ENCODE results near the gene DRAM1. TPM values are rescaled to one million over a fixed set of nuclear protein-coding genes. Genes with fewer than 3 reads are reported as not detected.

The DRAM1 gene
- polyA plus RNA-seq, 4 donors, result 0.89 to 9.9 (median 5.6) TPM

DNA sequence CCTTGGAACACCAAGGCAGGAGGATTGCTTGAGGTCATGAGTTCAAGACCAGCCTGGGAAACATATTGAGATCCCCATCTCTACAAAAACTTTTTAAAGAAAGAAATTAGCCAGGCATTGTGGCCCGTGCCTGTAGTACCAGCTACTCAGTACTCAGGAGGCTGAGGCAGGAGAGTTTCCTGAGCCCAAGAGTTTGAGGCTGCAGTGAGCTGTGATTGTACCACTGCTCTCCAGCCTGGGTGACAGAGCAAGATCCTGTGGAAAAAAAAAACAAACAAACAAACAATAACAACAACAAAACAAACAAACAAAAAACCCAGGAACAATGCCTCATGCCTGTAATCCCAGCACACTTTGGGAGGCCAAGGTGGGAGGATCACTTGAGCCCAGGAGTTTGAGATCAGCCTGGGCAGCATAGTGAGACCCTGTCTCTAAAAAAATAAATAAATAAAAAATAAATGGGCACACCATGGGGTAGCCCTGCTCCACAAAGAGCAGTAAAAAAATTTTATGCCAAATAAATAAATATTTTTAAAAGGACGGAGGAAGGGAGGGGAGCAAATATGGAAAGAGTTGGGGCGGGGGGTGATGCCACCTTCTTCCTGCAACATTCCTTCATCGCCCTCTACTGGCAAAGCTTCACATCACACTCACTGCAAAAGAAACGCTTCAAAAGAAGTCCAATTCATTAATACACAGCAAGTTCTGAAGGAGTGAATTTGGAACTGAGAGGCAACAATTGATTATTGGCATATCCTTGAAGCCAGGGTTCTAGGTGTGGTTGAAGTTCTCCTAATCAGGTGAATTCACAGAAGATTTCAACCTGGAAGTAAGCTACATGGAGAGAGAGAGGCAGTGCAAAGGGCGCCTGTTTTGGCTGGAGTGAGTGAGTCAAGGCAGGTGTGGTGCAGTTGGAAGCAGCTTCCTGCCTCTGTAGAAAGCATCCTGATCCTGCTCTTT lies 37.8 kb upstream of the DRAM1 start:
- peak; percentile 74 for DNase-seq
- no peak for FAIRE-seq
- H3K4me3 ChIP-seq (ENCODE audit: low read depth in 1 of 3, low read length in 3 of 3), result no peak overlapping the region
- H3K27me3 ChIP-seq (ENCODE audit: control insufficient read depth in 3 of 3, insufficient read depth in 3 of 3, low read length in 3 of 3), result no peaks in the 10 kb centered on the region
- no peaks in the 10 kb centered on the region for H3K36me3 ChIP-seq (ENCODE audit: control insufficient read depth in 3 of 3, insufficient read depth in 2 of 3, low read depth in 1 of 3, low read length in 3 of 3)
- WGBS, 3 donors, result 17 to 25% (median 24%) methylated on average over 6 of the region's 6 CpGs
- no peak overlapping the region for H3K27ac ChIP-seq (ENCODE audit: low read depth in 1 of 3, low read length in 2 of 3)
- H3K9me3 ChIP-seq (ENCODE audit: control insufficient read depth in 2 of 2, insufficient read depth in 1 of 2, low read depth in 1 of 2, low read length in 1 of 2), result no peaks in the 10 kb centered on the region
- H3K4me1 ChIP-seq (ENCODE audit: control insufficient read depth in 3 of 3, insufficient read depth in 2 of 3, low read depth in 1 of 3, low read length in 2 of 3), result no peaks in the 10 kb centered on the region

- 85 to 90% (median 89%) methylated on average over 4 of the region's 4 CpGs for WGBS, 3 donors
- Histone ChIP-seq H3K9me3 (ENCODE audit: control insufficient read depth in 2 of 2, insufficient read depth in 1 of 2, low read depth in 1 of 2, low read length in 1 of 2) (no peaks in the 10 kb centered on the region), H3K4me3 (ENCODE audit: low read depth in 1 of 3, low read length in 3 of 3) (no peak overlapping the region), H3K4me1 (ENCODE audit: control insufficient read depth in 3 of 3, insufficient read depth in 2 of 3, low read depth in 1 of 3, low read length in 2 of 3) (no peaks in the 10 kb centered on the region), H3K27me3 (ENCODE audit: control insufficient read depth in 3 of 3, insufficient read depth in 3 of 3, low read length in 3 of 3) (no peaks in the 10 kb centered on the region), H3K36me3 (ENCODE audit: control insufficient read depth in 3 of 3, insufficient read depth in 2 of 3, low read depth in 1 of 3, low read length in 3 of 3) (no peaks in the 10 kb centered on the region), H3K27ac (ENCODE audit: low read depth in 1 of 3, low read length in 2 of 3) (no peak overlapping the region)
- no peak for DNase-seq
- FAIRE-seq, result no peak
Measured at GRCh38 chr12:101841069-101841468, 36.3 kb upstream of the DRAM1 start.

DNA sequence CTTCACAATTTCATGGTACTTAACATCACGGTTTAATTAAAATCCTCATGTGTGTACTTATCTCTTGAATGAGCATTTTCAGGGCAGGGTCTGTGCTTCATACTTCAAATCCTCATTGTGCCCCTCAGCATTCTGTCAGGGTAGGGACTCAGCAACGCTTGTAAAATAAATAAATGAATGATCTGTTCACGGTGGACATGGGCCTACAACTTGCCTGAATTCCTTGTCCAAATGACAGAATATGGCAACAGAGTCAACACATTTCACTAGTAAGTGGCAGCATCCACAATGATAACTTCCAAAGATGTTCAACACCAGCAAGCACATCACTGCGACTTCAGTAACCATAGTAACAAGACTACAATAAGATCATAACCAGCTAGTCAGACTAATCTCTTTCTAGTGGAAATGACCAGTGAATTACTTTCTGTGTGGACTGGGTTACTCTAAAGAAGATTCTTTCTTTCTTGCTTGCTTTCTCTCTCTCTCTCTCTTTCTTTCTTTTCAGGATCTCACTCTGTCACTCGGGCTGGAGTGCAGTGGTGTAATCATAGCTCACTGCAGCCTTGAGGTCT lies 32.2 kb upstream of the DRAM1 start:
- 70 to 82% (median 79%) methylated on average over 5 of the region's 5 CpGs for WGBS, 3 donors
- H3K27ac ChIP-seq (ENCODE audit: low read depth in 1 of 3, low read length in 2 of 3), result no peak overlapping the region
- no peaks in the 10 kb centered on the region for H3K4me1 ChIP-seq (ENCODE audit: control insufficient read depth in 3 of 3, insufficient read depth in 2 of 3, low read depth in 1 of 3, low read length in 2 of 3)
- no peak overlapping the region for H3K4me3 ChIP-seq (ENCODE audit: low read depth in 1 of 3, low read length in 3 of 3)
- DNase-seq, result no peak
- no peak for FAIRE-seq
- H3K9me3 ChIP-seq (ENCODE audit: control insufficient read depth in 2 of 2, insufficient read depth in 1 of 2, low read depth in 1 of 2, low read length in 1 of 2), result no peaks in the 10 kb centered on the region
- no peaks in the 10 kb centered on the region for H3K27me3 ChIP-seq (ENCODE audit: control insufficient read depth in 3 of 3, insufficient read depth in 3 of 3, low read length in 3 of 3)
- H3K36me3 ChIP-seq (ENCODE audit: control insufficient read depth in 3 of 3, insufficient read depth in 2 of 3, low read depth in 1 of 3, low read length in 3 of 3), result no peaks in the 10 kb centered on the region

GRCh38 chr12:101847325-101847724 lies 30.1 kb upstream of the DRAM1 start:
- 55 to 73% (median 62%) methylated on average over 5 of the region's 5 CpGs for WGBS, 3 donors
- Histone ChIP-seq H3K4me1 (ENCODE audit: control insufficient read depth in 3 of 3, insufficient read depth in 2 of 3, low read depth in 1 of 3, low read length in 2 of 3) (no peaks in the 10 kb centered on the region), H3K36me3 (ENCODE audit: control insufficient read depth in 3 of 3, insufficient read depth in 2 of 3, low read depth in 1 of 3, low read length in 3 of 3) (no peaks in the 10 kb centered on the region), H3K27ac (ENCODE audit: low read depth in 1 of 3, low read length in 2 of 3) (no peak overlapping the region), H3K9me3 (ENCODE audit: control insufficient read depth in 2 of 2, insufficient read depth in 1 of 2, low read depth in 1 of 2, low read length in 1 of 2) (no peaks in the 10 kb centered on the region), H3K27me3 (ENCODE audit: control insufficient read depth in 3 of 3, insufficient read depth in 3 of 3, low read length in 3 of 3) (no peaks in the 10 kb centered on the region), H3K4me3 (ENCODE audit: low read depth in 1 of 3, low read length in 3 of 3) (no peak overlapping the region)
- DNase-seq, result no peak
- FAIRE-seq, result no peak

DNA sequence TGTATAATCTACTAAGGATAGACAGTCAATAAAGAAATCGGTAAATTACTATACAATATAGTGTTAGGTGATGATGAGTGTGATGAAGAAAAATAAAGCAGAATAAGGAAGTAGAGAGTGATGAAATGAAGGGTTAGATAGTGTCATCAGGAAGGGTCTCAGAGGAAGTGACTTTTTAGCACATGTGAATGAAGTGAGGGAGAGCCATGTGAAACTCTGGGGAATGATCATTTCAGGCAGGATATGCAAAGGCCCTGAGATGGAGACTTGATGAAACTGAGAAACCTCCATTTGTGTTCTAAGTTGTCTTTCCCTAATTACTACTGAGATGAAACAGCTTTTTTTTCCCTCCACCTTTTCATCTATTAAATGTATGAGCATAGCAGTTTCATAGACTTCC lies 27.2 kb upstream of the DRAM1 start:
- no peak overlapping the region for H3K4me3 ChIP-seq (ENCODE audit: low read depth in 1 of 3, low read length in 3 of 3)
- WGBS, 3 donors, result 81 to 88% (median 88%) methylated on average over 1 of the region's 1 CpG
- DNase-seq, result no peak
- H3K36me3 ChIP-seq (ENCODE audit: control insufficient read depth in 3 of 3, insufficient read depth in 2 of 3, low read depth in 1 of 3, low read length in 3 of 3), result no peaks in the 10 kb centered on the region
- H3K27me3 ChIP-seq (ENCODE audit: control insufficient read depth in 3 of 3, insufficient read depth in 3 of 3, low read length in 3 of 3), result no peaks in the 10 kb centered on the region
- H3K27ac ChIP-seq (ENCODE audit: low read depth in 1 of 3, low read length in 2 of 3), result no peak overlapping the region
- H3K4me1 ChIP-seq (ENCODE audit: control insufficient read depth in 3 of 3, insufficient read depth in 2 of 3, low read depth in 1 of 3, low read length in 2 of 3), result no peaks in the 10 kb centered on the region
- no peaks in the 10 kb centered on the region for H3K9me3 ChIP-seq (ENCODE audit: control insufficient read depth in 2 of 2, insufficient read depth in 1 of 2, low read depth in 1 of 2, low read length in 1 of 2)
- FAIRE-seq, result no peak

- Histone ChIP-seq H3K9me3 (ENCODE audit: control insufficient read depth in 2 of 2, insufficient read depth in 1 of 2, low read depth in 1 of 2, low read length in 1 of 2) (no peaks in the 10 kb centered on the region), H3K27me3 (ENCODE audit: control insufficient read depth in 3 of 3, insufficient read depth in 3 of 3, low read length in 3 of 3) (no peaks in the 10 kb centered on the region), H3K27ac (ENCODE audit: low read depth in 1 of 3, low read length in 2 of 3) (no peak overlapping the region), H3K4me1 (ENCODE audit: control insufficient read depth in 3 of 3, insufficient read depth in 2 of 3, low read depth in 1 of 3, low read length in 2 of 3) (peaks cover 0 to 6% (median 0%) of the 10 kb centered on the region in 3 donors), H3K4me3 (ENCODE audit: low read depth in 1 of 3, low read length in 3 of 3) (no peak overlapping the region), H3K36me3 (ENCODE audit: control insufficient read depth in 3 of 3, insufficient read depth in 2 of 3, low read depth in 1 of 3, low read length in 3 of 3) (no peaks in the 10 kb centered on the region)
- no peak for FAIRE-seq
- no peak for DNase-seq
Measured at GRCh38 chr12:101852998-101853397, 24.4 kb upstream of the DRAM1 start.

- Histone ChIP-seq H3K9me3 (ENCODE audit: control insufficient read depth in 2 of 2, insufficient read depth in 1 of 2, low read depth in 1 of 2, low read length in 1 of 2) (no peaks in the 10 kb centered on the region), H3K36me3 (ENCODE audit: control insufficient read depth in 3 of 3, insufficient read depth in 2 of 3, low read depth in 1 of 3, low read length in 3 of 3) (no peaks in the 10 kb centered on the region), H3K4me1 (ENCODE audit: control insufficient read depth in 3 of 3, insufficient read depth in 2 of 3, low read depth in 1 of 3, low read length in 2 of 3) (peaks cover 0 to 6% (median 0%) of the 10 kb centered on the region in 3 donors), H3K4me3 (ENCODE audit: low read depth in 1 of 3, low read length in 3 of 3) (no peak overlapping the region), H3K27me3 (ENCODE audit: control insufficient read depth in 3 of 3, insufficient read depth in 3 of 3, low read length in 3 of 3) (no peaks in the 10 kb centered on the region), H3K27ac (ENCODE audit: low read depth in 1 of 3, low read length in 2 of 3) (no peak overlapping the region)
- DNase-seq (no peak), FAIRE-seq (no peak)
- WGBS, 3 donors, result 88 to 100% (median 100%) methylated on average over 1 of the region's 1 CpG
Measured at GRCh38 chr12:101854747-101855146, 22.6 kb upstream of the DRAM1 start.

DNA sequence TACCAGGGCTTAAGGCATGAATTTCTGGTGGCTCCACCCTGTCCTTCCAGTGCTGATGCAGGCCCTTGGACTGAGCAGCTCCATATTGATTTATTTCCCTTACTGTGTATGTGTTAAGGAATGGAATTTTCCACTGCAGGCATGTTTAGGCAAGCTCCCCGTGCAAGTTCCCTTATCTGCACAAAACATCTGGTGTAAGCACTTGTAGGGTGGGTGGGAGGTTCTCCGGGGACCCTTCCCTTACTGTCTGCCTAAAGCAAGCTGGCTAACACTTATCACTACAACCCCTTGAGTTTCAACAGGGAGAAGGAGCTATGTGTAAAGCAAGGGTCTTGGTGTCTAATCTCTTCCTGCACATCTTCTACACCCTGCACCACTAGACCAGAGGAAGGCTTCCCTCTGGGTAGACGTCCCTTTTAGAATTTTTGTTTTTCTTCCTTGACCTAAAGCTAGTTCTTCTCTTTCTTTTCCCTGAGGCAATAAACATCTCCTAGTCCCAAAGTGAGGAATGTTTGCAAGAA lies 22.0 kb upstream of the DRAM1 start:
- Histone ChIP-seq H3K27ac (ENCODE audit: low read depth in 1 of 3, low read length in 2 of 3) (no peak overlapping the region), H3K4me3 (ENCODE audit: low read depth in 1 of 3, low read length in 3 of 3) (no peak overlapping the region), H3K4me1 (ENCODE audit: control insufficient read depth in 3 of 3, insufficient read depth in 2 of 3, low read depth in 1 of 3, low read length in 2 of 3) (peaks cover 0 to 6% (median 0%) of the 10 kb centered on the region in 3 donors), H3K36me3 (ENCODE audit: control insufficient read depth in 3 of 3, insufficient read depth in 2 of 3, low read depth in 1 of 3, low read length in 3 of 3) (no peaks in the 10 kb centered on the region), H3K27me3 (ENCODE audit: control insufficient read depth in 3 of 3, insufficient read depth in 3 of 3, low read length in 3 of 3) (no peaks in the 10 kb centered on the region), H3K9me3 (ENCODE audit: control insufficient read depth in 2 of 2, insufficient read depth in 1 of 2, low read depth in 1 of 2, low read length in 1 of 2) (no peaks in the 10 kb centered on the region)
- FAIRE-seq, result no peak
- WGBS, 3 donors, result 29 to 41% (median 41%) methylated on average over 3 of the region's 3 CpGs
- DNase-seq, result no peak
